MM.1S (cell line): Measurements from ENCODE around the gene YDJC.

Source experiments
- CTCF ChIP-seq: fragments of 300-600 bp; sonication (generic); IDR thresholded peaks from 2 replicates; pipeline ENCODE4 v1.5.1; 2016; ENCODE audit warnings: antibody characterized with exemption, low read length, mixed read lengths
- EZH2phosphoT487 ChIP-seq: fragments of 300-600 bp; sonication (generic); IDR thresholded peaks from 2 replicates; pipeline ENCODE4 v1.6.1; 2018; ENCODE audit warnings: antibody characterized with exemption, low read length

GRCh38 chr22:21643533-21644357, 13.9 kb upstream of the YDJC start:
- TF ChIP-seq EZH2phosphoT487 (no peak), CTCF (peak; percentile 22)
